A549 (cell line): Measurements from ENCODE around the gene INSM1.

Source experiments
- CBX8 ChIP-seq: fragments of 200-600 bp; sonication (generic); IDR thresholded peaks from 2 replicates; pipeline ENCODE4 v1.6.1; 2016
- CEBPB ChIP-seq, 2 experiments: fragments of >200 bp in 1 of 2; sonication (Bioruptor Twin) in 1 of 2; formaldehyde crosslinking in 1 of 2; IDR thresholded peaks; 2 replicates each; pipeline ENCODE4 v1.6.1; 2012 to 2016
- EP300 ChIP-seq, 2 experiments: fragments of >200 bp; sonication (Bioruptor Twin); formaldehyde crosslinking; IDR thresholded peaks; 2 replicates in 1 of 2; 3 replicates in 1 of 2; pipeline ENCODE4 v1.6.1; 2016 to 2017
- KDM1A ChIP-seq: fragments of 200-600 bp; sonication (generic); IDR thresholded peaks from 2 replicates; pipeline ENCODE4 v1.6.1; 2016; ENCODE audit warnings: low read depth, mild to moderate bottlenecking
- MYC ChIP-seq: IDR thresholded peaks from 2 replicates; pipeline ENCODE4 v1.6.1; 2012; ENCODE audit warnings: mild to moderate bottlenecking, inconsistent platforms, low read length, improper control_type of control experiment, borderline replicate concordance
- POLR2A ChIP-seq: IDR thresholded peaks from 2 replicates; pipeline ENCODE4 v1.6.1; 2012; ENCODE audit warnings: mild to moderate bottlenecking, low read length
- RFX5 ChIP-seq: fragments of 450-650 bp; IDR thresholded peaks from 2 replicates; pipeline ENCODE4 v1.7.1; 2014; ENCODE audit warnings: antibody characterized with exemption, mild to moderate bottlenecking, moderate library complexity
- TF ChIP-seq, protein P1 (sequence below): fragments of >200 bp; sonication (Bioruptor Twin); formaldehyde crosslinking; IDR thresholded peaks from 3 replicates; pipeline ENCODE4 v1.5.1; 2016
- TF ChIP-seq, protein P2 (sequence below): IDR thresholded peaks from 2 replicates; pipeline ENCODE4 v1.6.1; 2012

DNA sequence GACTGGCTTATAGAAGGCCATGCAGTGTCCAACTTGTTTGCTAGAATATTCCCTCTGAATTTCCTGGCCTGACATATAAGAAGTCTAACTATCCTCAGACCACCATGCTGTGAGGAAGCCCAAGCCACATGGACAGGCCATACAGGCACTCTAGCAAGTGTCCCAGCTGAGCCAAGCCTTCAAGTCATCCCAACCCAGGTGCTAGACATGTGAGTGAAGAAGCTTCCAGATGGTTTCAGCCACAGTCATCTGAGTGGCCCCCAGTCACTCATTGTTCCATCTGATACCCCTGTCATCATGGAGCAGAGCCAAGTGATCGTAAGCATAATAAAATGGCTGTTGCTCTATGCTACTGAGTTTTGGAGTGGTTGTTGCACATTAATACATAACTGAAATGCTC lies 46.0 kb upstream of the INSM1 start:
- no peak for TF ChIP-seq CBX8
- TF ChIP-seq EP300 (IDR thresholded peaks at IDR 0.05) = no peak
- no peak for TF ChIP-seq POLR2A
- TF ChIP-seq, protein P1, sequence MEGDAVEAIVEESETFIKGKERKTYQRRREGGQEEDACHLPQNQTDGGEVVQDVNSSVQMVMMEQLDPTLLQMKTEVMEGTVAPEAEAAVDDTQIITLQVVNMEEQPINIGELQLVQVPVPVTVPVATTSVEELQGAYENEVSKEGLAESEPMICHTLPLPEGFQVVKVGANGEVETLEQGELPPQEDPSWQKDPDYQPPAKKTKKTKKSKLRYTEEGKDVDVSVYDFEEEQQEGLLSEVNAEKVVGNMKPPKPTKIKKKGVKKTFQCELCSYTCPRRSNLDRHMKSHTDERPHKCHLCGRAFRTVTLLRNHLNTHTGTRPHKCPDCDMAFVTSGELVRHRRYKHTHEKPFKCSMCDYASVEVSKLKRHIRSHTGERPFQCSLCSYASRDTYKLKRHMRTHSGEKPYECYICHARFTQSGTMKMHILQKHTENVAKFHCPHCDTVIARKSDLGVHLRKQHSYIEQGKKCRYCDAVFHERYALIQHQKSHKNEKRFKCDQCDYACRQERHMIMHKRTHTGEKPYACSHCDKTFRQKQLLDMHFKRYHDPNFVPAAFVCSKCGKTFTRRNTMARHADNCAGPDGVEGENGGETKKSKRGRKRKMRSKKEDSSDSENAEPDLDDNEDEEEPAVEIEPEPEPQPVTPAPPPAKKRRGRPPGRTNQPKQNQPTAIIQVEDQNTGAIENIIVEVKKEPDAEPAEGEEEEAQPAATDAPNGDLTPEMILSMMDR = no peak
- no peak for TF ChIP-seq MYC
- TF ChIP-seq RFX5 = no peak
- no peak for TF ChIP-seq CEBPB (IDR thresholded peaks at IDR 0.05)
- no peak for TF ChIP-seq KDM1A
- TF ChIP-seq, protein P2, sequence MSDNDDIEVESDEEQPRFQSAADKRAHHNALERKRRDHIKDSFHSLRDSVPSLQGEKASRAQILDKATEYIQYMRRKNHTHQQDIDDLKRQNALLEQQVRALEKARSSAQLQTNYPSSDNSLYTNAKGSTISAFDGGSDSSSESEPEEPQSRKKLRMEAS = no peak
